Activated CD8-positive, alpha-beta memory T cell treated with anti-CD3 and anti-CD28 coated beads for 4 hours (primary cell): ENCODE results near the gene NSUN2.
A peak's percentile ranks its signal among the peaks of the same experiment; 100 is the strongest.
"Not testable (repeated sequence)": the region's sequence is repeated elsewhere in the genome, so short reads cannot be mapped to it uniquely, and the experiment has no call there.

Experiments
- DNase-seq, 2 donors: peaks; one replicate each; pipeline ENCODE4 v3.0.0-alpha.2; 2020; ENCODE audit warnings: low read depth in 2 of 2

NSUN2 gene

GRCh38 chr5:6632888-6633468 is at the start of gene NSUN2, which contains the start of gene SRD5A1:
TSS of gene NSUN2 (minus strand) at chr5:6633044. CDS start at chr5:6632979, 65 bp downstream.
TSS of gene SRD5A1 (plus strand) at chr5:6633440. CDS start at chr5:6633577, 137 bp downstream.
- DNase-seq: peak; percentile 86

- DNase-seq: no peak
Measured at GRCh38 chr5:6682239-6682638, 49.4 kb upstream of the NSUN2 start.

GRCh38 chr5:6681682-6682081 is 48.8 kb upstream of the NSUN2 start:
- DNase-seq: no peak

GRCh38 chr5:6680922-6681321 is 48.1 kb upstream of the NSUN2 start:
- DNase-seq: no peak

GRCh38 chr5:6678385-6678784 is 45.5 kb upstream of the NSUN2 start:
- DNase-seq: no peak

- DNase-seq: no peak
Measured at GRCh38 chr5:6676702-6677101, 43.9 kb upstream of the NSUN2 start.

GRCh38 chr5:6675784-6676491 is 43.1 kb upstream of the NSUN2 start:
- no peak for DNase-seq

GRCh38 chr5:6674886-6675285 is 42.0 kb upstream of the NSUN2 start:
- no peak for DNase-seq

GRCh38 chr5:6674421-6674820 is 41.6 kb upstream of the NSUN2 start:
- no peak for DNase-seq

- no peak for DNase-seq
Measured at GRCh38 chr5:6673963-6674362, 41.1 kb upstream of the NSUN2 start.

GRCh38 chr5:6673031-6673430 is 40.2 kb upstream of the NSUN2 start:
- DNase-seq: no peak

- not testable (repeated sequence) for DNase-seq
Measured at GRCh38 chr5:6668717-6669116, 35.9 kb upstream of the NSUN2 start.

GRCh38 chr5:6667648-6668047 is 34.8 kb upstream of the NSUN2 start:
- DNase-seq: no peak

- no peak for DNase-seq
Measured at GRCh38 chr5:6666762-6667161, 33.9 kb upstream of the NSUN2 start.

- no peak for DNase-seq
Measured at GRCh38 chr5:6660688-6661087, 27.8 kb upstream of the NSUN2 start.

- DNase-seq: no peak
Measured at GRCh38 chr5:6659941-6660684, 27.3 kb upstream of the NSUN2 start.

GRCh38 chr5:6656680-6657079 is 23.8 kb upstream of the NSUN2 start:
- no peak for DNase-seq

GRCh38 chr5:6655432-6655831 is 22.6 kb upstream of the NSUN2 start:
- no peak for DNase-seq

- DNase-seq: no peak
Measured at GRCh38 chr5:6652025-6652424, 19.2 kb upstream of the NSUN2 start.

- DNase-seq: no peak
Measured at GRCh38 chr5:6649681-6650080, 16.8 kb upstream of the NSUN2 start.

GRCh38 chr5:6649186-6649585 is 16.3 kb upstream of the NSUN2 start:
- no peak for DNase-seq

GRCh38 chr5:6645571-6646362 is 12.9 kb upstream of the NSUN2 start:
- DNase-seq: not testable (repeated sequence)
